Heart left ventricle (tissue), 13 donors: Measurements from ENCODE around the gene WNT10A.

Experiments used
- POLR2A ChIP-seq, 2 donors: fragments of 450-650 bp; IDR thresholded peaks; one replicate each; pipeline ENCODE4 v1.6.1; 2017; ENCODE audit warnings: antibody characterized with exemption in 2 of 2, mild to moderate bottlenecking in 2 of 2, moderate library complexity in 2 of 2
- TF ChIP-seq, protein P1 (sequence below), 12 donors: fragments of 200-600 bp; sonication (generic) in 4 of 12; IDR thresholded peaks; one replicate each; pipeline versions ENCODE4 v1.5.0 to v1.8.0; 2018 to 2022; ENCODE audit warnings: antibody characterized with exemption in 12 of 12, mild to moderate bottlenecking in 5 of 12
- donor health status: ischemic (EF 13 %, LVEDD 7.1; RV severe dilation, severe dysfunction).
- donor health status: DM: no; HTN: yes; CAD: no.
- donor health status: DM: no; HTN: no; CAD: no.
- donor health status: ischemic (EF 25% LVEDD 6.9; RV normal size, moderate dysfunction).
- donor health status: ischemic (EF 25% LVEDD 5.7; RV mildly dilated, moderate dysfunction).
- donor health status: ischemic (EF 35%, LVEDD 5.7; RV mildly dilated, moderate dysfunction).
- donor health status: nonischemic (EF 11% LVEDD 7.7; RV severe dilation, severe dysfunction).
- donor health status: DM: yes; HTN: yes; CAD: no.
- donor health status: PGD.
- donor health status: ischemic (EF 29% LVEDD 5.4; RV normal size, mild dysfunction).
- donor health status: nonischemic (EF 23%, LVEDD 6.1; RV moderate dilation, normal function).

DNA sequence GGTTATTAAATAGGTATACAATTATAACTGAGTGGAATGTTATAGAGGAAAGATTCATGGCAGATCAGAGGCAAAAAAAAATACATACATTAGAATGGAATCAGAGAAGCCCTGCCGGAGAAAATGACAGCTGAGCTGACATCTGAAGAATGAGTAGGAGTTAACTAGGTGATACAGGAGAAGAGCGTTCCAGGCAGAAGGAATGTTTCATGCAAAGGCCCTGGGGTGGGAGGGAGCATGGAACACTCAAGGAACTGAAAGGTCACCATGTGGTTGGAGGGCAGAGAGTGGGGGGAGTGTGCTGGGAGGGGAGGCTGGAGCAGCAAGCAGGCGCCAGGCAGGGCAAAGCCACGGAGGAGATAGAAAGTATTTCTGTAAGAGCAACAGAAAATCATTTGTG lies 47.2 kb downstream of the WNT10A start:
- TF ChIP-seq, protein P1, sequence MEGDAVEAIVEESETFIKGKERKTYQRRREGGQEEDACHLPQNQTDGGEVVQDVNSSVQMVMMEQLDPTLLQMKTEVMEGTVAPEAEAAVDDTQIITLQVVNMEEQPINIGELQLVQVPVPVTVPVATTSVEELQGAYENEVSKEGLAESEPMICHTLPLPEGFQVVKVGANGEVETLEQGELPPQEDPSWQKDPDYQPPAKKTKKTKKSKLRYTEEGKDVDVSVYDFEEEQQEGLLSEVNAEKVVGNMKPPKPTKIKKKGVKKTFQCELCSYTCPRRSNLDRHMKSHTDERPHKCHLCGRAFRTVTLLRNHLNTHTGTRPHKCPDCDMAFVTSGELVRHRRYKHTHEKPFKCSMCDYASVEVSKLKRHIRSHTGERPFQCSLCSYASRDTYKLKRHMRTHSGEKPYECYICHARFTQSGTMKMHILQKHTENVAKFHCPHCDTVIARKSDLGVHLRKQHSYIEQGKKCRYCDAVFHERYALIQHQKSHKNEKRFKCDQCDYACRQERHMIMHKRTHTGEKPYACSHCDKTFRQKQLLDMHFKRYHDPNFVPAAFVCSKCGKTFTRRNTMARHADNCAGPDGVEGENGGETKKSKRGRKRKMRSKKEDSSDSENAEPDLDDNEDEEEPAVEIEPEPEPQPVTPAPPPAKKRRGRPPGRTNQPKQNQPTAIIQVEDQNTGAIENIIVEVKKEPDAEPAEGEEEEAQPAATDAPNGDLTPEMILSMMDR (IDR thresholded peaks at IDR 0.05), result no peak
- TF ChIP-seq POLR2A (IDR thresholded peaks at IDR 0.05), result no peak
